Activated T-helper 1 cell treated with anti-CD3 and anti-CD28 coated beads, Interleukin-12 subunit alpha, Interleukin-12 subunit beta, Interleukin-2, Interleukin-4 antibody, amounts not matched to agents 30 ng/mL and 10 ng/mL and 1 ng/mL, durations not matched to agents 14 hours and 24 hours and 36 hours (primary cell): ENCODE results near the gene LMOD2. TPM values are rescaled to one million over a fixed set of nuclear protein-coding genes. Genes with fewer than 3 reads are reported as not detected.

ENCODE experiments used
- DNase-seq: peaks from one replicate; pipeline ENCODE4 v3.0.0; 2021; ENCODE audit warnings: low spot score
- H3K27ac Mint-ChIP-seq: one replicate; pipeline ENCODE4 v1.8.0; 2021; ENCODE audit warnings: mild to moderate bottlenecking, mixed read lengths
- H3K27me3 Mint-ChIP-seq: one replicate; pipeline ENCODE4 v1.8.0; 2022; ENCODE audit warnings: mild to moderate bottlenecking, moderate library complexity, mixed read lengths; ENCODE audit not compliant: insufficient read depth
- H3K36me3 Mint-ChIP-seq: one replicate; pipeline ENCODE4 v1.8.0; 2021; ENCODE audit warnings: low read depth, mixed read lengths
- H3K4me1 Mint-ChIP-seq: one replicate; pipeline ENCODE4 v1.8.0; 2021; ENCODE audit warnings: low read depth, mixed read lengths
- H3K4me3 Mint-ChIP-seq: one replicate; pipeline ENCODE4 v1.8.0; 2021; ENCODE audit warnings: mild to moderate bottlenecking, moderate library complexity, mixed read lengths
- H3K9me3 Mint-ChIP-seq: one replicate; pipeline ENCODE4 v1.8.0; 2021; ENCODE audit warnings: mixed read lengths
- intact Hi-C: fragments of 100-400 bp; cut with micrococcal nuclease; formaldehyde crosslinking; loops from one replicate; pipeline ENCODE4 v1.15.1; 2024
- total RNA-seq: library from RNA; stranded (reverse); gene quantifications from 2 replicates; pipeline ENCODE4 v1.2.3, GENCODE V29; 2022

The LMOD2 gene
- total RNA-seq, result not detected in 2 replicates

DNA sequence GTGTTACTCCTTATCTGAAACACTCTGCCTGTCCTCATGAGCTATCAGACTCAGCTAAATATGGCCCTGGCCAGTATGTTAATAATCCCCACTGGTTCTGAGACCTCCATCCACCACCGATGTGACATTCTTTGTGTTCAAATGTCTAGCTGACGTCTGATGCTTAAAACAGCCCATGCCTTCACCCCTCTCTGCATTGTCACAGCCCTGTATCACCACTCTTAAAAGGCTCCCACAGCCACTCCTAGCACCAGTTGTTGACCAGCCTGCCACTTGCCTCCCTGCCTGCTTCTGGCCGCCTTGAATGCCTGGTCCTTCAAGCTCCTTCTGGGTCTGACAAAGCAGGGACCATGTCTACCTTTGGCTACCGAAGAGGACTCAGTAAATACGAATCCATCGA, at the start of gene LMOD2:
Gene LMOD2, plus strand, starts transcription at position 253 of the 400 bp plus-strand sequence. Its CDS starts 98 bp downstream, at position 351.
- H3K27ac Mint-ChIP-seq, result no peak within 1 kb of the TSS
- no peaks in the 10 kb centered on the region for H3K4me1 Mint-ChIP-seq
- H3K9me3 Mint-ChIP-seq, result no peaks in the 10 kb centered on the region
- H3K27me3 Mint-ChIP-seq, result no peaks in the 10 kb centered on the region
- H3K36me3 Mint-ChIP-seq, result no peaks in the 10 kb centered on the region
- intact Hi-C loops, result no loop called here
- DNase-seq, result no peak
- no peak within 1 kb of the TSS for H3K4me3 Mint-ChIP-seq

DNA sequence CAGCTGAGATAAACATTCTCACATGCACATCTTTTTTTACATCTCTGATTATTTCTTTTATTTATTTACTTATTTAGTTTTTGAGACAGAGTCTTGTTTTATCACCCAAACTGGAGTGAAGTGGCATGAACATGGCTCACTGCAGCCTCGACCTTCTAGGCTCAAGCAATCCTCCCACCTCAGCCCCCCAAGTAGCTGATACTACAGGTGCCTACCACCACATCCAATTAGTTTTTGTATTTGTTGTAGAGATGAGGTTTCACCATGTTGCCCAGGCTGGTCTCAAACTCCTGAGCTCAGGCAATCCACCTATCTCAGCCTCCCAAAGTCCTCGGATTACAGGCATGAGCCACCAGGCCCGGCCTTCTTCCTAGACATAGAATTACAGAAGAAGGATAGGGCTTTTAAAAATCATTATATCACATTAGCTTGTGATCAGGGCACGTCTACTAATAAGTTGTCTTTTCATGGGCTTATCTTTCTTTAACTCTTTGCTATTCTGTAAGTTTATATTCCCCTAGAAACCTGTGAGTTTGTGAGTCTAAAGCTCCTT, 48.2 kb upstream of the LMOD2 start:
- H3K36me3 Mint-ChIP-seq, result no peaks in the 10 kb centered on the region
- H3K27ac Mint-ChIP-seq, result no peak overlapping the region
- H3K27me3 Mint-ChIP-seq, result peaks cover 8% of the 10 kb centered on the region
- H3K4me1 Mint-ChIP-seq, result no peaks in the 10 kb centered on the region
- H3K4me3 Mint-ChIP-seq, result no peak overlapping the region
- no peaks in the 10 kb centered on the region for H3K9me3 Mint-ChIP-seq
- no peak for DNase-seq
- intact Hi-C loops, result no loop called here

- Mint-ChIP-seq H3K4me1 (no peaks in the 10 kb centered on the region), H3K36me3 (no peaks in the 10 kb centered on the region), H3K4me3 (no peak overlapping the region), H3K9me3 (no peaks in the 10 kb centered on the region), H3K27ac (no peak overlapping the region), H3K27me3 (peaks cover 7% of the 10 kb centered on the region)
- no peak for DNase-seq
- intact Hi-C loops, result no loop called here
These were observed 46.4 kb upstream of the LMOD2 start for GRCh38 chr7:123608991-123609882.

GRCh38 chr7:123609883-123610239, 45.8 kb upstream of the LMOD2 start:
- intact Hi-C loops, result no loop called here
- no peaks in the 10 kb centered on the region for H3K4me1 Mint-ChIP-seq
- DNase-seq, result no peak
- H3K27me3 Mint-ChIP-seq, result peaks cover 7% of the 10 kb centered on the region
- H3K4me3 Mint-ChIP-seq, result no peak overlapping the region
- H3K36me3 Mint-ChIP-seq, result no peaks in the 10 kb centered on the region
- H3K9me3 Mint-ChIP-seq, result no peaks in the 10 kb centered on the region
- H3K27ac Mint-ChIP-seq, result no peak overlapping the region

GRCh38 chr7:123612024-123612423, 43.6 kb upstream of the LMOD2 start:
- H3K36me3 Mint-ChIP-seq, result no peaks in the 10 kb centered on the region
- no peaks in the 10 kb centered on the region for H3K4me1 Mint-ChIP-seq
- H3K27ac Mint-ChIP-seq, result no peak overlapping the region
- intact Hi-C loops, result no loop called here
- DNase-seq, result no peak
- no peaks in the 10 kb centered on the region for H3K9me3 Mint-ChIP-seq
- H3K4me3 Mint-ChIP-seq, result no peak overlapping the region
- H3K27me3 Mint-ChIP-seq, result peaks cover 7% of the 10 kb centered on the region

DNA sequence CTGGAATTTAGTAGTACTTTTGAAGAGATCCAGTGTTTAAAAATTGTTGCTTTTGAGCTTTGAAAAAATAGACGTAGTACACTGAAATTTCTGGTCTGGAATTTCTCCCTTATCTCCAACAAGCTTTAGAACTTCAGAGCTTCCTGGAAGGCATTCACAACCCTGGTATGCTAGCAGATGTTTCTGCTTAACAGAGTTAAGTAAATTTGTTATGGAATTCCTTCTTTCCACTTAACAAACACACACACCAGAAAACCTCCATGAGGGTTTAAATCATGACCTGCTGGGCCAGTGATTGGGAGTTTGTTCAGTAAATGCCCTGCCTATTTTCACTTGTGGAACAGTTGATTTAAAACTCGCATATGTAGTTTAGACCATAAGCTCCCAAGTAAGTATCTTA, 40.3 kb upstream of the LMOD2 start:
- Mint-ChIP-seq H3K27ac (no peak overlapping the region), H3K36me3 (no peaks in the 10 kb centered on the region), H3K27me3 (peaks cover 3% of the 10 kb centered on the region), H3K4me1 (no peaks in the 10 kb centered on the region), H3K4me3 (no peak overlapping the region), H3K9me3 (no peaks in the 10 kb centered on the region)
- intact Hi-C loops, result no loop called here
- no peak for DNase-seq

GRCh38 chr7:123616223-123616622, 39.4 kb upstream of the LMOD2 start:
- DNase-seq, result no peak
- no peaks in the 10 kb centered on the region for H3K9me3 Mint-ChIP-seq
- H3K4me3 Mint-ChIP-seq, result no peak overlapping the region
- H3K27me3 Mint-ChIP-seq, result peaks cover 3% of the 10 kb centered on the region
- no peaks in the 10 kb centered on the region for H3K36me3 Mint-ChIP-seq
- no peaks in the 10 kb centered on the region for H3K4me1 Mint-ChIP-seq
- intact Hi-C loops, result no loop called here
- H3K27ac Mint-ChIP-seq, result no peak overlapping the region

DNA sequence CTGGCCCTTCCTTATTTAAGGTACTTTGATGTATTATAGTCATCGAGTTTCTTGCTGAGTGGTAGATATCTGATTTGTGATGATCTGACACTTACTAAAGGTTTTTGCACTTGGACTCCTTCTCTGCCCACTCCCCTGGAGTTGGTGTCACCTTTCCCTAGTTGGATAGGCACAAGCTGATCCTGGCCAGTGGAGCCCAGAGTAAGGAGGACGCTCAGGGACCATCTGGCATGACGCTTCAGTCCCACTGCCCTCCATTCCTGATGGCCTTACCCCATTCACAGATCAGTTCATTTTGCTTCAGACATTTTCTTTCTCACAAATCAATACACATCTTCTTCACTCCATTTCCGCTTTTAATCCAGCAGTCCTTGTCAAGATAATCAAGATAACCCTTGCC, 34.0 kb upstream of the LMOD2 start:
- Mint-ChIP-seq H3K4me1 (no peaks in the 10 kb centered on the region), H3K27me3 (no peaks in the 10 kb centered on the region), H3K9me3 (no peaks in the 10 kb centered on the region), H3K27ac (no peak overlapping the region), H3K36me3 (no peaks in the 10 kb centered on the region), H3K4me3 (no peak overlapping the region)
- no peak for DNase-seq
- intact Hi-C loops, result loop anchor here (5.0 kb wide), 1 partner anchor 129 kb away; no protein-coding TSS in a partner anchor

GRCh38 chr7:123622660-123623386, 32.8 kb upstream of the LMOD2 start:
- Mint-ChIP-seq H3K9me3 (no peaks in the 10 kb centered on the region), H3K4me3 (no peak overlapping the region), H3K27me3 (no peaks in the 10 kb centered on the region), H3K36me3 (no peaks in the 10 kb centered on the region), H3K4me1 (no peaks in the 10 kb centered on the region), H3K27ac (no peak overlapping the region)
- no peak for DNase-seq
- intact Hi-C loops, result loop anchor here (5.0 kb wide), 1 partner anchor 131 kb away; no protein-coding TSS in a partner anchor

DNA sequence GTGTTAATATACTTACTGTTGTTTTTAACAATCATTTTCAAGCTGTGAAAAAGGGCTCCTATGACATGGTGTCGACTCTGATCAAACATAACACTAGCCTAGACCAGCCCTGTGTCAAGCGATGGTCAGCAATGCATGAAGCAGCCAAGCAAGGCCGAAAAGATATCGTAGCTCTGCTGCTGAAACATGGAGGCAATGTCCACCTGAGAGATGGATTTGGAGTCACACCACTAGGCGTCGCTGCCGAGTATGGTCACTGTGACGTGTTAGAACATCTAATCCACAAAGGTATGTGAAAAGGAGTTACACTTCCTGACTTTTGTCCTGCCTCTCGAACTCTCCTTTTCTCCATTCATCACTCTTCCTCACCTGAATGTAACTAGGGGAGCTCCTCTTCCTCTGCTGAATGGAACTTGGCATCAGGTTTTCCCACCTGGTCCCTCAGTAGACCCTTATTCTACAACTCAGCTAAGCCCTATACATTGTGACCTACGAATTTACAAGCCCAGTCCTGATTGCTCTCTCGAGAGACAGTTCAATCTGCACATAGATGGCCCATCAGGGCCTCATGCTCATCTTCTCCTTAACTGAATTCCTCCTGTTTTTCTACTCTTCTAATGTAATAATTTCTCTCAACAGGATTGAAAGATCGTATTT, 31.0 kb upstream of the LMOD2 start:
- Mint-ChIP-seq H3K4me3 (no peak overlapping the region), H3K36me3 (no peaks in the 10 kb centered on the region), H3K4me1 (no peaks in the 10 kb centered on the region), H3K27me3 (peaks cover 4% of the 10 kb centered on the region), H3K27ac (no peak overlapping the region), H3K9me3 (no peaks in the 10 kb centered on the region)
- intact Hi-C loops, result loop anchor here (1.0 to 5.0 kb wide), 4 partner anchors 76 to 292 kb away; no protein-coding TSS in a partner anchor
- peak; percentile 36 for DNase-seq

- H3K27ac Mint-ChIP-seq, result no peak overlapping the region
- no peaks in the 10 kb centered on the region for H3K4me1 Mint-ChIP-seq
- H3K9me3 Mint-ChIP-seq, result no peaks in the 10 kb centered on the region
- no peak overlapping the region for H3K4me3 Mint-ChIP-seq
- H3K36me3 Mint-ChIP-seq, result no peaks in the 10 kb centered on the region
- no peak for DNase-seq
- intact Hi-C loops, result loop anchor here (2.0 kb wide), 1 partner anchor 76 kb away; no protein-coding TSS in a partner anchor
- H3K27me3 Mint-ChIP-seq, result peaks cover 4% of the 10 kb centered on the region
These were observed 30.4 kb upstream of the LMOD2 start for GRCh38 chr7:123625254-123625653.

GRCh38 chr7:123627851-123628250, 27.8 kb upstream of the LMOD2 start:
- intact Hi-C loops, result no loop called here
- no peak overlapping the region for H3K4me3 Mint-ChIP-seq
- no peak overlapping the region for H3K27ac Mint-ChIP-seq
- H3K27me3 Mint-ChIP-seq, result peaks cover 4% of the 10 kb centered on the region
- no peak for DNase-seq
- no peaks in the 10 kb centered on the region for H3K9me3 Mint-ChIP-seq
- no peaks in the 10 kb centered on the region for H3K4me1 Mint-ChIP-seq
- H3K36me3 Mint-ChIP-seq, result no peaks in the 10 kb centered on the region
